Urothelium cell line (cell line): ENCODE results near the gene DIO1.

Experiments
- DNase-seq: peaks from one replicate; pipeline ENCODE4 v3.0.0; 2011; ENCODE audit warnings: low spot score, mixed read lengths
- FAIRE-seq: peaks from 2 replicates; lab custom pipeline; 2011; peaks lifted over from hg19 to GRCh38; lab: Jason Lieb, UNC

DIO1 gene

DNA sequence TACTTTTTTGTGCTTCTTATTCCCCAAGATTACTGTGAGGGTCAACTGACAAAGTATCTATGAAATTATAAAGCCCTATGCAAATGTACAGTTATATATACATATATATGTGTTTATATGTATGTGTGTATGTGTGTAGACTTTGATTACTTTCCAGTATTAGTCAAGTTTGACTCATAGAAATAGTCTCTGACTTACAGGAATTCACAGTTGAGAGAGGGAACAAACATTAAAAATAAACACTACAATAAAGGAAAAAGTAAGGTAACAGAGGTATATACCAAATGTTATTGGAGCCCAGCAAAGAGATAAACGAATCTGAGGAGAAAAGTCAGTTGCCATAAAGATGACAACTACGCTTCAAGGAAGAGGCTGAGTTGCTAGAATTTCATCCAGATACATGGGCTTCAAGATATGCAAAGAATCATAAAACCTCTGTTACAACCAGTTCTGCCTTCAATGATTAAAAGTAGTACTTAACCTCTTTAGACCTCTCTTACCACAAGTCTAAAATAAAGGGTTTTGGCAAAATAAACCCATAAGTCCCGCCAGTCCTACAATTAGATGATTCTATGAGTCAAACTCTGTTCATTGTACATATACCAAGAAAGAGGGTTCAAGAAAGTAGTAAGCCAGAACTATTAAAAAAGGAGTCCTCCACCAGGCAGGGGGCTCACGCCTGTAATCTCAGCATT lies 44.3 kb downstream of the DIO1 start:
- FAIRE-seq (no peak), DNase-seq (no peak)

DNA sequence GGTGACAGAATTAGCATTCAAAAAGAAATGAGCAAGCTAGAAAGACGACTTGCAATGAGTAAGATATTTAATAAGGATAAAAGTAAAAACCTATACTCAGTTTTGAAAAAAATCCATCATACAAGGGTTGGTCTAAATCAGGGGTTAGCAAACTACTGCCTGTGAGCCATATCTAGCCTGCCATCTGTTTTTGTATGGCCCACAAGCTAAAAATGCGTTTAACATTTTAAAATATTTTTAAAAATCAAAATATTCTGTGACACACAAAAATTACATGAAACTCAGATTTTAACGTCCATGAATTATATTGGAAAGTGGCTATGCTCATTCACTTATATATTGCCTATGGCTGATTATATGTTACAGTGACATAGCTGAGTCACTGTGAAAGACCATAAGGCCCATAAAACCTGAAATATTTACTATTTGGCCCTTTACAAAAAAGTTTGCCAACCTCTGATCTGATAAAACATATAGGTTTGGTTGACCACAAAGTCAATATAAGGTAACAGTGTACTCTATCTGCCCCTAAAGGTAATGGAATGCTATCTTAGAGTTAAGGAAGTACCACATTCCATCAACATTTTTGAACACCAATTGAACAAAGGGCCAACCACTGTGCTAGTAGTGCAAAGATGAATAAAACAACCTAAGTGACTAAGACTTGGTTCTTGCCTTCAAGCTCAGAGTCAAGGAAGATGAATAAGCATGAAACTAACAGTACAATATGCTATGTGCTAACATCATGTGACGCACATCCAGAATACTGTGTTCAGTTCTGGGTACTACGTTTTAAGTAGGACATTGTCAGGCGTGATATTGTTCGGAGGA lies 48.4 kb downstream of the DIO1 start:
- FAIRE-seq (no peak), DNase-seq (no peak)

DNA sequence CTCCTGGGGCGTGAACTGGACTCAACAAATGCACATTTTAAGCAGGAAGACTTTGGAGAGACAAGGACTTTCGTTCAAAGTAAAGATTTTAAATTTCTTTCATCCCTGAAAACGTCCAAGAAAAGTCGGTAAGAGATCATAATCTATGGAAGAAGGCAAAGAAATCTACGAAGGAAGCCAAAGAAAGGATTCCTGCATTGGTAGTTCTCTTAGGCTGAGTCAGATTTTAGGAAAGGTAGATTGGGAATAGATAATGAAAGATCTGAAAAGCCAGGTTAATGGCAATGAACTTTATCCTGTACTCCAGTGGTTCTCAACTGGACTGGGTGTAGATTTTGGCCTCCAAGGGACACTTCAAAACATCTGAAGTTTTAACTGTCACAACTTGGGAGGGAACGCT lies 49.1 kb downstream of the DIO1 start:
- FAIRE-seq (no peak), DNase-seq (no peak)

DNA sequence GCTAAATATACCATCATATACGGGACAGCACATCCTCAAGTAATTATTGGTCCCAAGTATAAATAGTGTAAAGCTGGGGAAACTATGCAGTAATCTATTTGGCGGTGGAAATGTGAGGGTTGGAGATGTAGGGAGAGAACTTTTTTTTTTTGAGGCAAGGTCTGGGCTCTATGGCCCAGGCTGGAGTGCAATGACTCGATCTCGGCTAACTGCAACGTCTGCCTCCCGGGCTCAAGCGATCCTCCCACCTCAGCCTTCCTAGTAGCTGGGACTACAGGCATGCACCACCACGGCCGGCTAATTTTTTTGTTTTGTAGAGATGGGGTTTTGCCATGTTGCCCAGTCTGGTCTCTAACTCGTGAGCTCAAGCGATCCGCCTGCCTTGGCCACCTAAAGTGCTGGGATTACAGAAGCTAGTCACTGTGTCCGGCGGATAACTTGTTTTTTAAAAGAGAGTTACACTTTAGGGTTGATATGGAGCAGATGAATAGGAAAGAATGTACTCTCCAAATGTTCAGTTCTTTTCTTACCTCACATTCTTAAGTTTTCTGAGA lies 49.6 kb downstream of the DIO1 start:
- no peak for FAIRE-seq

DNA sequence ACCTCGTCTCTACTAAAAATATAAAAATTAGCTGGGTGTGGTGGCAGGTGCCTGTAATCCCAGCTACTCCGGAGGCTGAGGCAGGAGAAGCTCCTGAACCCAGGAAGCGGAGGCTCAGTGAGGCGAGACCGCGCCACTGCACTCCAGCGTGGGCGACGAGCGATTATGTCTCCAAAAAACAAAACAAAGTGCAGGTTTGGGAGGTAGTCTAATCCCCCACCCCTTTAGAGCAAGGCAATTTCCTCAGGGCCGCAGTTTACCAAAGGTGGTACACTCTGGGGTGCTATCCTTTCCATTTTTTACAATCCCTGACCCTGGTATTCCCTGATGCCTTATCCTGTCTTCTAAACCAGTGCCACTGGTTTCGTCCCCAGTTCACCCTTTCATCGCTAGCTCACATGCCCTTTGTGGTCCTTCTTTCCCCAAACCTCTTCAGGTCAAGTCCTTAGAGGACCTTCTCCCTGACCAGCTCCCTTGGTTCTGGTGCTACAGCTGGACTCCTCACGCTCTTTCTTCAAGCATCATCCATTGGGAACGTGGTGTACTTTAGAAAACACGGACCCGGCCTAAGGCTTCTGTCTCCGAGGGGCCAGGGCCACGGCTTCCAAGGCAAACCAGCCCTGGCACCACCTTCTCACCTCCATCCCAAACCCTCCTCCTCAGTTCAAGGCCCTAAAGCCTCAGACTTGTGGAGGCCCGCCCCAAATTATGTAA lies 50.6 kb downstream of the DIO1 start:
- DNase-seq (no peak), FAIRE-seq (no peak)

More for the DNA sequence above, 49.6 kb downstream of the DIO1 start:
- no peak for DNase-seq

DNA sequence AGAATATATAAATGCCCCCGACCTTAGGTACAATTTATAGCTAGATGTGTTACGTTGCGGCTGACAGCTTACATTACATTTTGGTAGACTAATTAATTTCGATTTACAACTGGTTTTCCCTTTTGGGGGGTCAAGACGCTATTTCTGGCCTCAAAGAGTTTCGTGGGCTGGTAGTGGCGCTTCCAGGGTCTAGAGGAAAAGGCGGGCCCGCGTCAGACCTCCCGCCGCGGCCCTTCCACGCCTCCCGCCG lies 51.1 kb downstream of the DIO1 start:
- DNase-seq (no peak), FAIRE-seq (no peak)

DNA sequence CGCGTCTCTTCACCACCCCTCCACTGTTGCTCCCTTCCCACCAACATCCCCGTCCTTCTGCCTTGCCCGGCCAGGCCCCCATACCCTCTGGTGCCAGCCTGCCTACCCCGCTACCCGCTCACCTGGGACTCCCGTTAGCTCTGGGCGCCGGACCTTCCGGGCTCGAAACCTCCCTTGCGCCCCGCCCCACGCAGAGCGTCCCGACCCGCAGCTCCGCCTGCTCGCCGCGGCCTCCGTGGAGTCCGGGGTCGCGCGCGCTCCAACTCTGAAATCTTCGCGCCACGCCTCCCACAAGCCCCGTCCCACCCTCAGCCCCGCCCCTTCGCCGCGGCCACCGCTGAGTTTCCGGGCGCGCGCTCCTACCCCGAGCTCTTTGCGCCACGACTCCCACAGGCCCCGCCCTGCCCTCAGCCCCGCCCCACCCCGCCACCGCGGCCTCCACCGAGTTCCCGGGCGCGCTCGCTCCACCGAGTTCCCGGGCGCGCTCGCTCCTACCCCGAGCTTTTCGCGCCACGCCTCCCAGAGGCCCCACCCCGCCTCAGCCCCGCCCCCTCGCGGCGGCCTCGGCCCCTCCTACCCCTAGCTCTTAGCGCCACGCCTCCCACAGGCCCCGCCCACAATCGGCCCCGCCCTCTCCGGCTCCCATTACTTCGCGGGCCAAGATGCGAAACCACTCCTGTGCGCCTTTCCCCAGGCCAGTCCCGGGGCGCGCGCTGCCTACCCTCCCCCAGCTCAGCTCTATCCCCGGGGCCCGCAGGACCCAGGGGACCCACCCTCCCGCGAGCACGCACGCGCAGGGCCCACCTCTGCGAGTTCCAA lies 51.7 kb downstream of the DIO1 start, which contains the start of gene IFT25:
Gene IFT25 (minus strand): TSS at position 267 of the 819 bp plus-strand sequence. CDS start 5,617 bp downstream, outside the sequence.
- DNase-seq (peak; percentile 95), FAIRE-seq (peak; percentile 27)

DNA sequence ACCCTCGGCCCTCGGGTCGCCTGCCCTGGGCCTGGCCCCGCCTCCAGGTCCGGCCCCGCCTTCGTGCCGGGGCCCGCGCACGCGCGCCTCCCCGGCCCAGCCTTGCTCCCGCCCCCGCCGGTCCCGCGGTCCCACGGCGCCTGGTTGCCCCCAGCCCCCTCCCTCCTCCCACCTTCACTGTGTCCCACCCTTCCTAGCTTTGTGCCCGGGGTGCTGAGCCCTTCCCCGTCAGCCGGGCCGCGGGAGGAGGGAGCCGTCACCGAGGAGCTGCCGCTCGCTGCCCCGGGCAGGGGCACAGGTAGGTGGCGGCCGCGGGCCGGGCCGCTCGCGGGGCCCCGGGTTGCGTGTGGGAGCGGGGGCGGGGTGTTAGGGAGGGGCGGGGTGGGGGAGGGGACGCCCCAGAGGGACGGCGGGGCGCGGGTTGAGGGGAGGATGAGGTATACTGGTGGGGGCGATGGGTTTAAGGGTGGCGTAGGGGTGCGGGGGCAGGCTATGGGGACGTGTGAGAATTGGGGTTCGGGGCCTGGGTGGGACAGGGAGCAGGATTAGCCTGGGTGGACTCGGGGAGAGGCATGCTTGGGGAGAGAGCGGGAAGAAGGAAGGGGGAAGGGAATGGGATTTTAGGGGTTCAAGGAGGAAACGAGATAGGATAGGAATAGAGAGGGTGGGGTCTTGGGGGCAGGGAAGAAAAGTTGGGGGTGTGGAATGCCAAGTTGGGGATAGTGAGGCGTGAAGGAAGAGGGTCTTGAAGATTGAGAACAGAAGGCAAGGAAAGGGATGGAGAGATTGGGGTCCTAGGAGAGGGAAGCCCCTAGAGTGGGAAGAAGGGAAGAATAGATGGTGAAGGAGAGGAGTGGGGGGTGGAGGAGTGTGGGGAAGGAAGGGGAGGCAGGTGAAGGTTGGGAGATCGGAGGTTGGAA lies 52.5 kb downstream of the DIO1 start, which contains the start of gene LRRC42:
Gene LRRC42 (plus strand): TSS at position 99 of the 920 bp plus-strand sequence. CDS start 5,650 bp downstream, outside the sequence.
- FAIRE-seq (no peak), DNase-seq (peak; percentile 96)

DNA sequence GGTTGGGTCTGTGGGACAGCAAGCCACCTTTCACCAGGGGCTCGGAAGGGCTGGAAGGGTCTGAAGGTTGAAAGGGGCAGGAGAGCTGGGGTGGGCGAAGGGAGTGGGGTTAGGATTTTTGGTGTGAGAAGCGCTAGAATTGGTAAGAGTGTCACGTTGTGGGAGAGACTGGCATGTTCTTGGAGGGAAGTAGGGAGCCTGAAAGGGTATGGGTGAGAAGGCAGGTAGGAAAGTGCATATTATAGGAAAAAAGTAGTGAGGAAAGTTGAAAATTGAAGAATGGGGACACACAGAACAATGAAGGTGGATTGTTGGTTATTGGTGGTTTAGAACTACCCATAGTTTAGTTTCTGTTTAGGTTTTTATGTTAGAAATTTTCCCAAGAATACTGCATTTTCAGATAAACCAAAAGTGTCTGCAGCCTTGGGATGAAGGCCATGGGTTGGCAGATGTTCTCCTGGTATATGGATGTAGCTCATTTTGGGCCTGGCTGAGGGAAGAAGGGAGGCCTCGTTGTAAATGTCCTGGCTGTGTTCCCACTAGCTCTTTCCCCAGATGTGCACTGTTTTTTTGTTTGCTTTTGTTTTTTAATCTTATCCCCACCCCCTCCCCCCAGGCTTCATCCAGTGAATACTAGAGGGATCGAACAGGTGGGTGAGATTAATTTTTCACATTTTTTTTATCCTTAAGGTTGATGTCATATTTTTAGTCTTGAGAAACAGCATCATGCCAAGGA lies 53.4 kb downstream of the DIO1 start:
- FAIRE-seq (no peak), DNase-seq (no peak)

DNA sequence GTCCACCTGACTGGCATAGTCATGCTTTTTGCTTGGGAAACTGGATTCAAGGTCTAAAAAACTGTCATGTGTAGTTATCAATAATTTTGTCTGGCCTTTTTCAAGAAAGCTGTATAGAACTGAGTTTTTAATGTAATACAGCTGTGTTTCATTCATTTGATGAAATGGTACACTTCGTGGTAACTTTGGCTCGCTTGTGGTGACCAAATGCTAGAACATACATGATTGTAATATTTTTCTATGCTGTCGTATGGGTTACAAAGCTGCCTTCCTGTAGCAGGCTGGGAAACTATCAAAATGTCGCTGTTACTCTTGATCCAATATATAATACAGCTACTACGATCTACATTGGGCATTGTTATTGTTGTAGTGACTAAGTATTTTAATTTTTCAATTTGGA lies 54.3 kb downstream of the DIO1 start:
- DNase-seq (no peak), FAIRE-seq (no peak)

DNA sequence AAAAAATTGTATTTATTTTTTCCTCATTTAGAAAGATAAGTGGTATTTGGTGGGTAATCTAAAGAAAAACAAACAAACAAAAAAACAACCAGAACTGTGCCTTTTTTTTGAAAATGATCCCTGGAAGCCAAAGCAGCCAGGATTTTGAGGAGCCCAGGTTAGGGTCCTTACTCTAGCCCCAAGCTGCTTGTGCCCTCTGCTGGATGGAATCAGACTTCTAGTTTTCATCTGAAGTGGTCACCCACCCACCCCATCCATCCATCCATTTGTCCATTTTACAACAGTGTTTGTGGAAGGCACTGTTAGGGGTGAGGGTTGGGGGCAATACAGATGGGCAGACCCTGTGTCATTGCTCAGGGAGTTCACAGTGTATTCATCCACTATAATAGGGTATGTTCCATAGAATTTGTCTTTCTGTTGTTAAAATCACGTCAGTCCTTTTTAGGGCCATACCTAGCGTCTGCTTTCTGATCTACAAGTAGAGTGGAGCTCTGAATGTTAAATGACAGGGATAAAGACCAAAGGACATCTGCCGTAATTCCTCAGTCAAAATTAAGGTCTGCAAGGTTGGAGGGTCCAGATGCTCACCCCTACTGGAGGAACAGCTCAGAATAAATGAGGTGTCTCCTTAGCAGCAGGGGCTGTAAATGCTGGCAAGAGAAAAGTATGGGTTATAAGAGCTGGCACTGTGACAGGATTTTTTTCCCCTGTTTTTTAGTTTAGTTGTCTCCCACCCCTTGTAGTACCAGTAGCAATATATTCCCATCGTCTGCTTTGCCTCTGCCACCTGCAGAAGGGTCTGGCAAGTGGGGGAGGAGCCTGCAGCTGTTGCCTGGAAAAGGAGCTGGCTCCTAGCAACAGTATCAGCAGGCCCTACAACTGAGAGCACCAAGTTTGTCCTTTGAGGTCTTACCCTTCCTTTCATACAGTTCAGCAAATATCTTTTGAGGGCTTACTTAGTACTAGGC lies 55.3 kb downstream of the DIO1 start:
- FAIRE-seq: no peak
- DNase-seq: no peak

DNA sequence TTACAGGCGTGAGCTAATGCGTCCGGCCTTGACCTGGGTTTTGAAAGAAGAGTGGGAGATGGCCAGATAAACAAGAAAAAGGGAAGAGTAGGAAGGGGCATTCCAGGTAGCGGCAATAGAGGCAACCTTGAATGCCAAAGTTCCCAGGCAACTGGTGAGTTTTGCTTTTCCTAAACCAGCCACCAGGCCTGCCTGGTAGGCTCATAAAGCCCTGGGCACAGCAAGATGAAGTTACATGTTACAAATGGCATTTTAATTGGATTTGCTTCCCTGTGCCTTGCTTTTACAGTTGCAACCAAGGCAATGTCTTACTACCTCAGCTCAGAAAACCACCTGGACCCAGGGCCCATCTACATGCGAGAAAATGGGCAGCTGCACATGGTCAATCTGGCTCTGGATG lies 57.7 kb downstream of the DIO1 start:
- DNase-seq: no peak
- no peak for FAIRE-seq

DNA sequence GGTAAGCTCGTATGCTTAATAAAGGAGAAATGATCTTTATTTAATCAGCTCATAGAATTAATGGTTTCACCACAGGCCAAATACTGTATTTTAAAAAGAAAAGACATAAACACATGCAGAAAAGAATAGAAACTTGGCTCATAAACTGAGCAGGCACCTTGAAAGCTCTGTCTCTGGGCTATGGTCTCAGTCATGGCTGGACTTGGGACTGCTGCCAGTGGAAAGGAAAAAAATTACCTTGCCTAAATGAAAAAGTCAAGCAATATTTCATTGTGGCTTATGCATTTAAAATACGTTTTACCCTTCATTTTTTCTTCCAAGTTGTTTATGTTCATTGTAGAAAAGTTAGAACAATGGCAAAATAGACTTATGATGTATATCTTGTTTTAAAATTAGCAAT lies 60.1 kb downstream of the DIO1 start:
- DNase-seq: no peak
- FAIRE-seq: no peak

DNA sequence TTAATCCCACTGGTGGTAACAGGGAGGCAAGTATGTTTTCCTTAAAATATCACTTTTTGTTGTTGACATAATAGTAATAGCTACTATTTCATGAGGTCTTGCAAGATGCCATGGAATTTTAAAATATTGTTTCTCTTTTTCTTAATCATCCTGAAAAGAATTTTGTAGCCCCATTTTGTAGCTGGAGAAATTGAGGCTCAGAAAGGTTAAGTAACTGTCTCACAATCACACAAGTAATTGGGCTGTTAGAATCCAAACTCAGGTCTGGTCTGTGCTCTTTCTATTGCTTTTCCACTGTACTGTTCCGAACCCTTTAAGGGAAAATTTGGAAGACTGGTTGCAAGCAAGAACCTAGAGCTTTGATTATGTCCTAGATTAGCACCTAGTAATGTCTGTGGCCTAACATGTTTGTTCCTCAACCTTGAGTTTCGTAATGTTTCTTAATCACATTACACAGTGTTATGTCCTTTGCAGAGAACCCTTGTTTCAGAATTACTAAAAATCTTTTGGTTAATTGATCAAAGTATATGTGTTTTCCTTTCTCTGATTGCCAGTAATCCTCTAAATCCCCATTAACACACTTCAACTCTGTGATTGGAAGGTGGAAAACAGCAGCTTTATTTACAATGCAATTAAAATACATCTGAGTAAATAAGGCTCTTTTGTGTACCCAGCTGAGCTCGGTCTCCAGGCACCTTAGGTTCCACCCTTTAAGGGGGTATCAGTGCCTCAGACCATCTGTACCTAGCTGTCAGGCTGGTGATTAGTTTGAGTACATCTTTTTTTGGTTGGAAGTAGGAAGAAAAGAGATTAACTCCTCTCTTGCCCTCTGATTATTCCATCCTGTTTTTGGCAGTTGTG lies 62.6 kb downstream of the DIO1 start:
- FAIRE-seq: no peak
- no peak for DNase-seq

DNA sequence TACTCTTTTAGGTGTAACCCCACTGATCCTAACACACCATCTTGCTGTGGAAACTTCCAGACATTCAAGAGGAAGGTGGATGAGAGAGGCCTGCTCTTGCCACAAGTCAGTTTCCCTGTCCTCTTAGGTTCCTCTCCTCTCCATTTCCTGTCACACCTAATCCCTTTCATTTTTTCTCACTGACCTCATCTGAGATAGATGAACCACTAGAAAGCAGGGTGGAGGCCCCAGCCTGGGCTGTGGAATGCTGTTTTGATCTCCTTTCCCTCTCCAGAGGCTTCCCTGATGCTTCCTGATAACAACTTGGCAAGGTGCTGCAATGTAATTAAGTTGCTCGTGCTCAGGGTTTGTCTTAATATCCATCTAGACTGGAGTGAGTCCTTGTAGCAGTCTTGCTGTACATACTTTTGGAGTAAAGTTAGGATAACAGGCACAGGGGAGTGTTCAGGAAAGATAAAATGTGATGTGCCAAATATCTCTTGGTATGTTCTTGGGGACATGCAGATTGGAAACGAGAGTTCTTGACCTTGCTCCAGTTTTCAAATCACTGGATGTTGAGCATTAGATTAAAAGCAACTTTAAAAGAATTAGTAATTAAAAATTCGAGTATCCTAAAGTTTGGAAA lies 63.3 kb downstream of the DIO1 start:
- peak; percentile 67 for DNase-seq
- no peak for FAIRE-seq

DNA sequence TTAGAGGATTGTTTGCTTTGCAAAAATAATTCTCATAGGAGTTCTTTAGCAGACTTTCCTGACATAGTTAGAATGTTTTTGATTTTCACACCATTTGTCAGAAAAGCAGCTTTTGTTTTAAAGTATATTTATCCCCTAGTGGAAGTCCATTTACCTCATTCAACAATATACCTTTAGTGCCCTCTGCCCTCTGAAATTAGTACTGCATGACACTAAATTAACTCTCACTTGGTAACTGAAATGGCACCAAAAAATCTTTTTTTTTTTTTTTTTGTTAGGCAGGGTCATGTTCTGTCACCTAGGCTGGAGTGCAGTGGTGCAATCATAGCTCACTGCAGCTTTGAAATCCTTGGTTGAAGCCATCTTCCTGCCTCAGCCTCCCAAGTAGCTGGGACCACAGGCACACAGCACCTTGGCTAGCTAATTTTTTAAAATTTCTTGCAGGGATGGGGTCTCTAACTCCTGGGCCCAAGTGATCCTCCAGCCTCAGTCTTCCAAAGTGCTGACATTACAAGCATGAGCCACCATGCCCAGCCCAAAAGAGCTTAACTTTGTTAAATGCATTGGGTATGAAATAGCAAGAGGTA lies 65.8 kb downstream of the DIO1 start:
- DNase-seq (no peak), FAIRE-seq (no peak)
